ENCODE measurements around the gene GRWD1. TPM values are rescaled to one million over a fixed set of nuclear protein-coding genes. Genes with fewer than 3 reads are reported as not detected.

The GRWD1 gene
- total RNA-seq, 2 donors from 2014 or later, result 11.9 TPM

DNA sequence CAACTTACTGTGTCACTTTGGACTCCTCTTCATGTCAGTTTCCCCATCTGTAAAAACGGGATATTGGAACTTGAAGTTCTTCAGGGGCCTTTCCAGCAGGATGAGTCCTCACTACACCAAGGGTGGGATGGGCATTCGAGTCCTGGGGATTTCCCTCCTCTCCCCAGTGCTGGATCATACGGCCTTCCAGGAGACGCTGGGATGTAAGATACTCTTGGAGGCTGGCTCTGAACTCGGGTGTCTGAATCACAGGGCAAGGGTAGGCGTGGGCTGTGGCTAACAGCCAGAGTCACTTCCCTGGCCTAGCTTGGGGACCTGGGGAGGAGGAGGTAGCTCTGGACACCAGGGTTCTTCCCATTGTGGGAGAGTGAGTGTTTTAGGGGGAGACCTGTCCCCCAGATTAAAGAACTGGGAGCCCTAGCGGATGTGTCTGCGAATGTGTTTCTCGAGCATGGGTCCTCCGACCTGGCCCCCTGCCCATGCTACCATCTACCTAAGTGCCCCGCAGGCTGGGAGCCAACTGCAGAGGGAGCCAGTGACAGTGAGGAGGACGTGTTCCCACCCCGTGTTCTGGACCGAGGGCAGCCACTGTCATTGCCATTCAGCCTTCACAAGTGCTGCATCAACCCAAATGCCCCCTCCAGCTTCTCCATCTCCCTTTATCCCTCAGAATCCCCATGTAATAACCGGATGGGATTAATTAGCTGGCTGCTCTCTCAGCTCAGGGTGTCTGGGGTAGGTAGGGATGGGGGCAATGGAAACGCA lies 21.0 kb downstream of the GRWD1 start:
- H3K27me3 ChIP-seq, result no peaks in the 10 kb centered on the region
- TF ChIP-seq, protein P1, sequence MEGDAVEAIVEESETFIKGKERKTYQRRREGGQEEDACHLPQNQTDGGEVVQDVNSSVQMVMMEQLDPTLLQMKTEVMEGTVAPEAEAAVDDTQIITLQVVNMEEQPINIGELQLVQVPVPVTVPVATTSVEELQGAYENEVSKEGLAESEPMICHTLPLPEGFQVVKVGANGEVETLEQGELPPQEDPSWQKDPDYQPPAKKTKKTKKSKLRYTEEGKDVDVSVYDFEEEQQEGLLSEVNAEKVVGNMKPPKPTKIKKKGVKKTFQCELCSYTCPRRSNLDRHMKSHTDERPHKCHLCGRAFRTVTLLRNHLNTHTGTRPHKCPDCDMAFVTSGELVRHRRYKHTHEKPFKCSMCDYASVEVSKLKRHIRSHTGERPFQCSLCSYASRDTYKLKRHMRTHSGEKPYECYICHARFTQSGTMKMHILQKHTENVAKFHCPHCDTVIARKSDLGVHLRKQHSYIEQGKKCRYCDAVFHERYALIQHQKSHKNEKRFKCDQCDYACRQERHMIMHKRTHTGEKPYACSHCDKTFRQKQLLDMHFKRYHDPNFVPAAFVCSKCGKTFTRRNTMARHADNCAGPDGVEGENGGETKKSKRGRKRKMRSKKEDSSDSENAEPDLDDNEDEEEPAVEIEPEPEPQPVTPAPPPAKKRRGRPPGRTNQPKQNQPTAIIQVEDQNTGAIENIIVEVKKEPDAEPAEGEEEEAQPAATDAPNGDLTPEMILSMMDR (IDR thresholded peaks at IDR 0.05), result no peak
- WGBS, 2 donors, result 60 to 68% methylated on average over 12 to 16 of the region's 16 CpGs
- H3K4me1 ChIP-seq, result peaks cover 17% of the 10 kb centered on the region
- intact Hi-C loops (cut with DNase I), result no loop called here
- no peak for DNase-seq
- no peaks in the 10 kb centered on the region for H3K9me3 ChIP-seq
- H3K4me3 ChIP-seq, result no peak overlapping the region
- H3K27ac ChIP-seq, result no peak overlapping the region
- no peak for ATAC-seq
- H3K36me3 ChIP-seq (replicated peaks in 1 of 2; ENCODE audit: insufficient read depth in 1 of 2, low read depth in 2 of 2), result peaks cover 0 to 9% of the 10 kb centered on the region in 2 donors

DNA sequence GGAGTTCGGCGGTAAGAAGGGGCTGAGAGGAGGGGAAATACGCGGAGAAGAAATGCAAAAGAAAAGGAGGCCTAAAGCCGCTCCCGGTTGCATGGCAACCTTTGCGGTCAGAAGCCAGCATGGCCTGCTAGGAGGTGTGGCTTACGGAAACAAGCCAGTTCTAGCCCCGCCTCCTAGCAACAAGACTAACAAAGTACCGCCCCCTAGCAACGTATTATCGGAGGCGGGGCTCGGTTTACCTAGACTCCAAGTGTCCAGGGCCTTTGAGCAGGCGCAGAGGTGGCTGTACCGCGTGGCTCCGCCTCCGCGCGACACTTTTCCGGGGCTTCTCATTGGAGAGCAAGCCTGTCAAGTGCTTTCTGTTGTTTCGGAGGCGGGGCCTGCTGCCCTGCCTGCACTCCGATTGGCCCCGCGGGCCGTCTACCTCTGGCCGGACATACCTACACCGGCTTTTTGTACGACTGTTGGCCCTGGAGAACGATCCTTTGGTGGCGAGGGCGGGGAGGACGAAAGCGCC lies 23.0 kb downstream of the GRWD1 start:
- intact Hi-C loops (cut with DNase I), result no loop called here

DNA sequence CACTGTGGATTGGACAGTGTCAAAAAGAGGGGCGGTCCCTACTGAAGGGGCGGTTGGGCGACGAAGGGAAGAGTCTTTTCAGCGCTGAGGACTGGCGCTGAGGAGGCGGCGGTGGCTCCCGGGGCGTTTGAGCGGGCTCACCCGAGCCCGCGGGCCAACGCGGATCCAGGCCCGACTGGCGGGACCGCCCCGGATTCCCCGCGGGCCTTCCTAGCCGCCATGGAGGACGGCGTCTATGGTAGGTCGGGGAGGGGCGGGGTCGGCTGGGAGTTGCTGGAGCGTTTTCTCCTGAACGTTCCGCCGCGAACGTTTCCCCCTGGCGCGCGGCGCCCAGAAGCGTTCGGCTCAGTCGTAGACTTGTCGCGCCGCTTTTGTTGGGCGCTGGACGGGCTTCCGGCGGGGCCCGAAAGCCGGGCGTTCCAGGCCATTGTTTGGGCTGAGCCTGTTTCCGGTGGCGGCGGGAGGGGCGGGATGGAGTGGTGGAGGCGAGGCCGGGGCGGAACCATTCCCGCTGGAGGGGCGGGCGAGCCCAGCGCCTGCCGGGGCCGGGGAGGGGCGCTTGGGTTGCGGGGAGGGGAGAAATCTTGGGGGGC lies 23.6 kb downstream of the GRWD1 start, which contains the start of gene CYTH2:
Gene CYTH2 (plus strand): TSS at position 81 of the 593 bp plus-strand sequence. CDS start 139 bp downstream, at position 220.
- intact Hi-C loops (cut with DNase I), result no loop called here
- WGBS, 2 donors, result 1% methylated on average over 65 of the region's 66 CpGs; no CpG with 5 or more reads in 1 of the 2 donors
- peak within 1 kb of the TSS; percentile 52 to 91 for H3K4me3 ChIP-seq
- H3K36me3 ChIP-seq (replicated peaks in 1 of 2; ENCODE audit: insufficient read depth in 1 of 2, low read depth in 2 of 2), result peaks cover 0 to 14% of the 10 kb centered on the region in 2 donors
- H3K4me1 ChIP-seq, result peaks cover 25% of the 10 kb centered on the region
- DNase-seq (peak; percentile 81 to 83 (median 82)), ATAC-seq (peak; percentile 54)
- H3K27me3 ChIP-seq, result no peaks in the 10 kb centered on the region
- H3K27ac ChIP-seq, result peak within 1 kb of the TSS; percentile 86 to 95 (median 92)
- TF ChIP-seq, protein P1 (IDR thresholded peaks at IDR 0.05), result peak in 2 of 7 experiments; percentile 1 to 4
- peak; percentile 88 to 95 (median 93) for TF ChIP-seq POLR2A (IDR thresholded peaks at IDR 0.05)
- no peaks in the 10 kb centered on the region for H3K9me3 ChIP-seq

More for the DNA sequence above, 23.0 kb downstream of the GRWD1 start:
- peak; percentile 94 for ATAC-seq
- TF ChIP-seq, protein P1 (IDR thresholded peaks at IDR 0.05), result no peak
- no peak for TF ChIP-seq POLR2A (IDR thresholded peaks at IDR 0.05)
- Histone ChIP-seq H3K4me3 (peak overlapping the region; percentile 52 to 91), H3K36me3 (replicated peaks in 1 of 2; ENCODE audit: insufficient read depth in 1 of 2, low read depth in 2 of 2) (peaks cover 0 to 14% of the 10 kb centered on the region in 2 donors), H3K9me3 (no peaks in the 10 kb centered on the region), H3K4me1 (peaks cover 25% of the 10 kb centered on the region), H3K27me3 (no peaks in the 10 kb centered on the region), H3K27ac (peak overlapping the region; percentile 86 to 95 (median 92))
- peak; percentile 100 for DNase-seq
- WGBS, 2 donors, result 0% methylated on average over 22 to 36 of the region's 36 CpGs

DNA sequence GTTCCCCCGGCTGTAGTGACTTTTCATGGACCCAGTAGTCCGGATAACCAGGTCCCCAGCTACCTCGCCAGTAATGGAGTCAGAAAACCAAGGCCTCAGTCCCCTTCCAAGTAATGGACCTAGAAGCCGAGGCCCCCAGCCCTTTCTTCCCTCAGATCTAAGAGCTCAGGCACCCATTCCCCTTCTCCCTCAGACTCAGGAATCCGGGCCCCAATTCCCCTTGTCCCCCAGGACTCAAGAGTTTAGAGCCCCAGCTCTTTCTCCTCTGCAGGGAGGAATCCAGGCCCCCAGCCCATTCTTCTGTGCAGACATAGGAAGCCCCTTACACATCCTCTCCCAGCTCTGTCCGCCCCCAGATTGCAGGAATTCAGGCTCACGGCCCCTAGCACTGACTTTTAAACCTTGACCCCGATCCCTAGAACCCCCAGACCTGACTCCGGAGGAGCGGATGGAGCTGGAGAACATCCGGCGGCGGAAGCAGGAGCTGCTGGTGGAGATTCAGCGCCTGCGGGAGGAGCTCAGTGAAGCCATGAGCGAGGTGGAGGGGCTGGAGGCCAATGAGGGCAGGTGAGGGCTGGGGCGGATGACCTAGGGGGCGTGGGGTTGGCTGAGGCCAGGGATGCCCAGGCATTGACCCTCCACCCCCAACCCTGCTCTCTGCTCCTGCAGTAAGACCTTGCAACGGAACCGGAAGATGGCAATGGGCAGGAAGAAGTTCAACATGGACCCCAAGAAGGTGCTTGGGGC lies 24.3 kb downstream of the GRWD1 start:
- TF ChIP-seq, protein P1 (IDR thresholded peaks at IDR 0.05), result no peak
- no peak for TF ChIP-seq POLR2A (IDR thresholded peaks at IDR 0.05)
- H3K4me3 ChIP-seq, result peak overlapping the region; percentile 52 to 91
- 38 to 46% methylated on average over 9 to 20 of the region's 20 CpGs for WGBS, 2 donors
- no peaks in the 10 kb centered on the region for H3K9me3 ChIP-seq
- no peaks in the 10 kb centered on the region for H3K27me3 ChIP-seq
- peak overlapping the region; percentile 86 to 95 (median 92) for H3K27ac ChIP-seq
- intact Hi-C loops (cut with DNase I), result no loop called here
- H3K36me3 ChIP-seq (replicated peaks in 1 of 2; ENCODE audit: insufficient read depth in 1 of 2, low read depth in 2 of 2), result peaks cover 2 to 19% of the 10 kb centered on the region in 2 donors
- DNase-seq, result no peak
- no peak for ATAC-seq
- H3K4me1 ChIP-seq, result peaks cover 25% of the 10 kb centered on the region
